NCI-H187 (cell line): ENCODE results near the gene PTPRD.
A peak's percentile ranks its signal among the peaks of the same experiment; 100 is the strongest.

Experiments
- DNase-seq, 2 experiments: peaks; one replicate each; lab custom pipeline; 2025; lab: John Stamatoyannopoulos, UW

The PTPRD gene

DNA sequence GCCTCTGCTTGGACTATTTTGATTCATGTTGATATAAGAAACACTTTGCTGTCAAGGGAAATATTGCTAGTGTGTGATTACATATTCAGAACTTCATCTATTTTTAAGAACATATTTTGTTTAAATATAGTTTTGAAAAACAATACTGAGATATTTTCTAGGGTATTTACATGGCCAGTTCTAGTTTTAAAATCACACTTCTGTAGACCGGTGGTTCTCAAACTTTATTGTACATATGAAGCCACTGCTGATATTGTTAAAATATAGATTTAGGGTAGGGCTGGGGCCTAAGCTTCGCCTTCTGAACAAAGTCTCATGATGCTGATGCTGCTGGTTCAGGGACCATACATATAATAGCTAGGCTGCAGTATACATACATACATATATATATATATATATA is 1000.0 kb downstream of the PTPRD start:
- DNase-seq: no peak

- DNase-seq: peak; percentile 4 to 51
Observed at GRCh38 chr9:9612270-9612669, 1000.5 kb downstream of the PTPRD start.

- DNase-seq: no peak
Observed at GRCh38 chr9:9605681-9606080, 1007.1 kb downstream of the PTPRD start.

DNA sequence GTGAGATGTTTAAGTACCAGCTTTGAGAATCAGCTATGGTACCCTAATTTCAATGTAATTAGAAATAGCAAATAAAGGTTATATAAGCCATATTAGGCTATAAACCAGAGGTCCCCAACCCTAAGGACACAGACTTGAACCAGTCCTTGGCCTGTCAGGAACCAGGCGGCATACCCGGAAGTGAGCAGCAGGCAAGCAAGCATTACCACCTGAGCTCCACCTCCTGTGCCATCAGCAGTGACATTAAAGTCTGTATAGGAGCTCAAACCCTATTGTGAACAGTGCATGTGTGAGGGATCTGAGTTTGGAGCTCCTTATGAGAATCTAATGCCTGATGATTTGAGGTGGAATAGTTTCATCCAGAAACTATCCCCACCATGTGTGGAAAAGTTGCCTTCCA is 1009.5 kb downstream of the PTPRD start:
- DNase-seq: no peak

- no peak for DNase-seq
Observed at GRCh38 chr9:9598723-9599122, 1014.1 kb downstream of the PTPRD start.

GRCh38 chr9:9592104-9592503 is 1020.7 kb downstream of the PTPRD start:
- DNase-seq: no peak

DNA sequence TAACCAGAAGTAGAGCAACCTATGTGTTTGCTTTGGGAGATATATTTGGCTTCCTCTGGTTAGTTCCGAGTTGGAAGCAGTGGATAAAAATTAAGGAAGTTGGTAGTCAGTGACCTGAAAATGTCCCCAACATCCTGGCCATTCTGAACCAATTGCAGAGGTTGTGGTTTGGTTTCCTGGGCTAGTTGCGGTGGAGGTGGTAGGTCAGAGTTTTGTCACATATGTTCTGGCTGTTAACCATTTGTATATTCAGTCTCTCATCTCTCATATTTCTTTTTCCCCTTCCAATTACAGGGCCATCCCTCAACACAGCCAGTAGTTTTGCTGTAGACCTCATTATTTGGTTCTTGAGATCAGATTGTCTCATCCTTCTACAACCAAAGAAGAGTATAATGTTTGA is 1026.9 kb downstream of the PTPRD start:
- DNase-seq: no peak

- no peak for DNase-seq
Observed at GRCh38 chr9:9574080-9574479, 1038.7 kb downstream of the PTPRD start.

- no peak for DNase-seq
Observed at GRCh38 chr9:9565700-9566099, 1047.1 kb downstream of the PTPRD start.

GRCh38 chr9:9563817-9564216 is 1049.0 kb downstream of the PTPRD start:
- no peak for DNase-seq

DNA sequence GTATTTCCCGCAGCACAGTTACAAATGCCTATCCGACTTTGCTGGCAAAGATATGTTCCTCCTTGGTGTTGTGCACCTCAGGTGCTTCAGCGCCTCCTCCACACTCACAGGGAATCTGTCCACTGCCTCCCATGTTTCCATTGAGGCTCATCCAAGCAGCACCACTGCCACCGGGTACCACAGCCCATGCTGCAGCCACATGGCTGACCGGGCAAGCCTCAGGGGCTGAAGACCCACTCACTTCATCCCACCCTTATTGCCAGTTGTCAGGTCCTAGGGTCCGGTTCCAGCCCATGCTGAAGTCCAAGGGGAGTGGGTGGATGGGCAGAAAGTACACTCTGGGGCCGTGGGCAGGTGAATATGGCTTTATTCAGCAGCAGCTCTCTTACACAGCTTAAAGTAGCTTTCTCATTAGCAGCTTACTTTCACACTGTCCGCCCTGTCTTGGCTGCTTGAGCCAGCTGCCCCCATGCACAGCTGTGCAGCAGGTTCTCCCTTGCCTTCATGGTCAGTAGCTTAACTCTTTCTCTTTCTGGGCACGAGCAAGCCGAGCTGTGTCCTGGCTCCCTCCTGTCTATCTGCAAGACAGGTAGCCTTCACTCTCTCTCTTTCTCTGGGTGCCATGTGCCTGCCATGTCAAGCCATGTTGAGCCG is 1052.3 kb downstream of the PTPRD start:
- DNase-seq: no peak

DNA sequence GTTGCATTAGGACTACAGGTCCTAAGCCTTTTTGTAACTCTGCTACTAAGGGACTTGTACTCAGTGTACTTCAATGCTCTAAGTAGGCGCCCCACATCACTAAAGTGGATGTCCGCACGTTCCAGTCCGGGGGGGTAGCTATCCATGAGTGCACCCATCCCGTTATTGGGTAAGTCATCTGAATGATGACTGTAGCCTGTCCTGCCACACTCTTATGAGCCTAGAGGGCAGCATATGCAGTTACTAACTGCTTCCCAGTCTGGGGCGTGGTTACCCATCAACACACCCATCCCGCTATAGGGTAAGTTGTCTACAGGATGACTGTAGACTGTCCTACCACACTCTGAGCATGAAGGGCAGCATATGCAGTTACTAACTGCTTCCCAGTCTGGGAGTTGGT is 1053.9 kb downstream of the PTPRD start:
- no peak for DNase-seq

DNA sequence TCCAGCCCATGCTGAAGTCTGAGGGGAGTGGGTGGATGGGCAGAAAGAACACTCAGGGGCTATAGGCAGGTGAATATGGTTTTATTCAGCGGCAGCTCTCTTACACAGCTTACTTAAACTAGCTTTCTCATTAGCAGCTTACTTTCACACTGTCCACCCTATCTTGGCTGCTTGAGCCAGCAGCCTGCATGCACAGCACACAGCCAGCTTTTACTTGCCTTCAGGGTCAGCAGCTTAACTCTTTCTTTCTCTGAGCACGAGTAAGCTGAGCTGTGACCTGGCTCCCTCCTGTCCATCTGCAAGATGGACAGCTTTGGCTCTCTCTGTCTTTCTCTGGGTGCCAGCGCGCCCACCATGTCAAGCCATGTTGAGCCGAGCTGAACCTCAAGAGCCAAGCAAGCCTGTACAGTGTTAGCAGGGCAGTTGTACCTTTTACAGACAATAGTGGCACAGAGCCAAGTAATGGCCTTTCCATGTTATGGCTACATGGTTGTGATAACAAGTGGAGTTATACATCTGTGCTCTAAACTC is 1054.9 kb downstream of the PTPRD start:
- DNase-seq: no peak

GRCh38 chr9:9556865-9557803 is 1055.7 kb downstream of the PTPRD start:
- no peak for DNase-seq

DNA sequence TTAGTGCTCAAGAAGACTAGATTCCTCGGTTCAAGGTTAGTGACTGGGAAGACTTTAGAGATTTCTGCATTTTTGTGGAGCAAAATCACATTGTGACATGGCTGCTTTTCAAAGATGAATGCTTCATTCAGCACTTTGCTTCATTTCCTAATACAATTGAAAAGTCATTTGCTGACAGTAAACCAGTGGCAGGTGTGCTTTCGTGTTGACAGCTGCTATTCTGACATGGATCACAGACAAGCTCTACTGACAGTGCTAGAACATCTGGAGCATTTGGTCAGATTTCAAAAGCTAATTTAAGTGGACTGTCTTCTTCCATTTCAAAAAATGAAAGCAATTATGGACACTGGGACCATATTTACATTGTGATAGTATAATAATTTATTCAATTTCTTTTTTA is 1060.1 kb downstream of the PTPRD start:
- no peak for DNase-seq

GRCh38 chr9:9538766-9539165 is 1074.0 kb downstream of the PTPRD start:
- no peak for DNase-seq

GRCh38 chr9:9538356-9538755 is 1074.4 kb downstream of the PTPRD start:
- DNase-seq: no peak

DNA sequence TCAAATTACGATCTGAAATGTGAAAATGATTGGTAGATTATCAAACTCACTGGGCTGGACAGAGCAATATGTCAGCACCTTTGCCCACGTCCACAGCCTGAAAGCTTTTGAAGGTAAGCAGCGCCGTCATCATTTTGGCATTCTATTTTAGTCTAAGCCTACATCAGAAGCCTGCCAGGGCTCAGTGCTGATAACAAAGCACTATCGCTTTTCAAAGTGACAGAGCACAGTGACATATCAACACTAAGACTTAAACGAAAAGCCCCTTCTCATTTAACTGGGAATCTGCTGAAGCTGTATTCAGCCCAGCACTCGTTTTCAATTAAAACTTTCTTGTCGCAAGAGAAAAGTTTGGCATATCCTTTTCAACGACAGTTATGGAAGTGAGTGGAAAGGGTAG is 1076.3 kb downstream of the PTPRD start:
- DNase-seq: no peak

GRCh38 chr9:9523476-9524139 is 1089.2 kb downstream of the PTPRD start:
- DNase-seq: no peak

DNA sequence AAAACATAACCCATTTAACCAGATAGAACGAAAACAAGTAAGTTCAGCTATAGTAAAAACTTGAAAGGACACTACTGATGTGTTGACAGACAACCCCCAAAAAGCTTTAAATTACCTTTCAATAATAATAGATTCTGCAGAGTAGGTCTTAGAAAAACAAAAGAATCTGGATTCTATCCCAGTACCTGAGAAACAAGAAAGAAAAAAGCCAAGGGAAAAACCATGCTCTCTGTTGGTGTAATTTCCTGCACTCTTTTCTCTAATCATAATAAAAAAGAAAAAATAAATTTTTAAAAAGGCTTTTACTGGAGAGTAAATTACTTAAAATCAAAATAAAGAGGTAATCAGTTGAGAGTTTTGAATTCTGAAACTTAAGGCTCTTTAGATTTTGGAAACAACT is 1090.4 kb downstream of the PTPRD start:
- no peak for DNase-seq

DNA sequence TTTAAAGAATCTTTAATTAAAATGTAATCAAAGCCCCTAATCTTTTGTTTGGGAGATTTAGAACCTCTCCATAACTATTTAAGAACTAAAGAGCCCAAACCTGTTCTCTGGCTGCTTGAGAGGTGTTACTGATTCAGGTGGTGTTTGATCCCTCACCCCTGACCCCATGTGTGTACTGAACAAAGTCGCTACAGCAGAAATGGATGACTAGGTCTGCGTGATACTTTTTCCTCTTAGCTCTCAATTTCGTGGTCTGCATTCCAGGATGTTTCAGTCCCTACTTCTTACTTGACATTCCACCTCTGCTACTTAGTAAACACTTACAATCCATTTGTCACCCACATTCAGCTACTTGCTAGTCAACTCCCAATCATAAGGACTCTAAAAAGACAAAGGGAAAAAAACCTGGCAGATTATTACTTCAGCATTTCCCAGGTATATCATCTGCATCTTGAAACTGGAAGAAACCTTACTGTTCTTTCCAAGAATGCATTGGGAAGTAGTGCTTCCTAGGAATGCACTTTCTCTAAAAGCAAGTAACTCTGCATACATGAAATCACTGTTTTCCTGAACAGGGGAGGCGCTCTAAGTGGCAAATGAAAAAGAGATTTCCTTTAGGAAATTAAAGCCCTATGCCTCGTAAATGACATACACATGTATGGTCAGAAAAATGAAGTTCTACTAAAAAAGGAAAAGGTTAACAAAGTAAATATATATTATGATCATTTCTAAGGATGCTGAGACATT is 1091.6 kb downstream of the PTPRD start:
- DNase-seq: no peak

- DNase-seq: no peak
Observed at GRCh38 chr9:9504869-9505268, 1107.9 kb downstream of the PTPRD start.
